ENCODE data around the gene WDR37. TPM values are rescaled to one million over a fixed set of nuclear protein-coding genes. Genes with fewer than 3 reads are reported as not detected.

The WDR37 gene
- polyA plus RNA-seq, 2 donors: 4.3 to 5.0 TPM

- H3K36me3 ChIP-seq (ENCODE audit: control insufficient read depth in 2 of 2, insufficient read depth in 2 of 2, low read length in 1 of 2): peaks cover 0 to 4% of the 10 kb centered on the region in 2 donors
- peaks cover 0 to 8% of the 10 kb centered on the region in 2 donors for H3K4me1 ChIP-seq (ENCODE audit: control insufficient read depth in 2 of 2, insufficient read depth in 2 of 2, low read length in 1 of 2)
- H3K27me3 ChIP-seq (ENCODE audit: control insufficient read depth in 1 of 2, insufficient read depth in 2 of 2, low read length in 2 of 2): no peaks in the 10 kb centered on the region
- H3K27ac ChIP-seq (ENCODE audit: low read depth in 2 of 2, low read length in 1 of 2): peak overlapping the region; percentile 96 to 100
- H3K4me3 ChIP-seq (ENCODE audit: low read depth in 1 of 2, low read length in 2 of 2): peak overlapping the region; percentile 77 to 96
- no peaks in the 10 kb centered on the region for H3K9me3 ChIP-seq (ENCODE audit: control insufficient read depth in 2 of 2, insufficient read depth in 1 of 2, low read depth in 1 of 2, low read length in 1 of 2)
- WGBS, 2 donors: 0% methylated on average over 37 of the region's 37 CpGs
Observed at GRCh38 chr10:1048349-1048731, 7.8 kb upstream of the WDR37 start.

- Histone ChIP-seq H3K36me3 (ENCODE audit: control insufficient read depth in 2 of 2, insufficient read depth in 2 of 2, low read length in 1 of 2) (peaks cover 0 to 3% of the 10 kb centered on the region in 2 donors), H3K4me1 (ENCODE audit: control insufficient read depth in 2 of 2, insufficient read depth in 2 of 2, low read length in 1 of 2) (peaks cover 0 to 8% of the 10 kb centered on the region in 2 donors)
Observed at GRCh38 chr10:1048732-1049424, 7.3 kb upstream of the WDR37 start, which contains the start of gene IDI1. TSS of gene IDI1 (minus strand) at chr10:1049119. CDS start at chr10:1049003, 116 bp downstream.

GRCh38 chr10:1049425-1049958 is 6.7 kb upstream of the WDR37 start:
- Histone ChIP-seq H3K4me1 (ENCODE audit: control insufficient read depth in 2 of 2, insufficient read depth in 2 of 2, low read length in 1 of 2) (peaks cover 0 to 8% of the 10 kb centered on the region in 2 donors), H3K27me3 (ENCODE audit: control insufficient read depth in 1 of 2, insufficient read depth in 2 of 2, low read length in 2 of 2) (no peaks in the 10 kb centered on the region), H3K27ac (ENCODE audit: low read depth in 2 of 2, low read length in 1 of 2) (peak overlapping the region; percentile 96 to 100), H3K4me3 (ENCODE audit: low read depth in 1 of 2, low read length in 2 of 2) (peak overlapping the region; percentile 77 to 96), H3K9me3 (ENCODE audit: control insufficient read depth in 2 of 2, insufficient read depth in 1 of 2, low read depth in 1 of 2, low read length in 1 of 2) (no peaks in the 10 kb centered on the region), H3K36me3 (ENCODE audit: control insufficient read depth in 2 of 2, insufficient read depth in 2 of 2, low read length in 1 of 2) (peaks cover 0 to 3% of the 10 kb centered on the region in 2 donors)
- 0 to 1% methylated on average over 32 to 34 of the region's 34 CpGs for WGBS, 2 donors

More at GRCh38 chr10:1048732-1049424, 7.3 kb upstream of the WDR37 start, which contains the start of gene IDI1:
- H3K27ac ChIP-seq (ENCODE audit: low read depth in 2 of 2, low read length in 1 of 2): peak within 1 kb of the TSS; percentile 96 to 100
- 0 to 1% methylated on average over 79 to 83 of the region's 83 CpGs for WGBS, 2 donors
- H3K4me3 ChIP-seq (ENCODE audit: low read depth in 1 of 2, low read length in 2 of 2): peak within 1 kb of the TSS; percentile 77 to 96
- H3K27me3 ChIP-seq (ENCODE audit: control insufficient read depth in 1 of 2, insufficient read depth in 2 of 2, low read length in 2 of 2): no peaks in the 10 kb centered on the region
- H3K9me3 ChIP-seq (ENCODE audit: control insufficient read depth in 2 of 2, insufficient read depth in 1 of 2, low read depth in 1 of 2, low read length in 1 of 2): no peaks in the 10 kb centered on the region

- peaks cover 0 to 3% of the 10 kb centered on the region in 2 donors for H3K36me3 ChIP-seq (ENCODE audit: control insufficient read depth in 2 of 2, insufficient read depth in 2 of 2, low read length in 1 of 2)
- peak overlapping the region; percentile 96 to 100 for H3K27ac ChIP-seq (ENCODE audit: low read depth in 2 of 2, low read length in 1 of 2)
- H3K9me3 ChIP-seq (ENCODE audit: control insufficient read depth in 2 of 2, insufficient read depth in 1 of 2, low read depth in 1 of 2, low read length in 1 of 2): no peaks in the 10 kb centered on the region
- H3K4me3 ChIP-seq (ENCODE audit: low read depth in 1 of 2, low read length in 2 of 2): peak overlapping the region; percentile 77 to 96
- no peaks in the 10 kb centered on the region for H3K27me3 ChIP-seq (ENCODE audit: control insufficient read depth in 1 of 2, insufficient read depth in 2 of 2, low read length in 2 of 2)
- H3K4me1 ChIP-seq (ENCODE audit: control insufficient read depth in 2 of 2, insufficient read depth in 2 of 2, low read length in 1 of 2): peaks cover 3 to 8% of the 10 kb centered on the region in 2 donors
- 26 to 31% methylated on average over 5 of the region's 5 CpGs for WGBS, 2 donors
Observed at GRCh38 chr10:1050145-1050544, 6.0 kb upstream of the WDR37 start.

GRCh38 chr10:1050554-1050953 is 5.6 kb upstream of the WDR37 start:
- Histone ChIP-seq H3K36me3 (ENCODE audit: control insufficient read depth in 2 of 2, insufficient read depth in 2 of 2, low read length in 1 of 2) (peaks cover 0 to 3% of the 10 kb centered on the region in 2 donors), H3K4me1 (ENCODE audit: control insufficient read depth in 2 of 2, insufficient read depth in 2 of 2, low read length in 1 of 2) (peaks cover 3 to 8% of the 10 kb centered on the region in 2 donors), H3K27ac (ENCODE audit: low read depth in 2 of 2, low read length in 1 of 2) (peak overlapping the region; percentile 42 to 86), H3K9me3 (ENCODE audit: control insufficient read depth in 2 of 2, insufficient read depth in 1 of 2, low read depth in 1 of 2, low read length in 1 of 2) (no peaks in the 10 kb centered on the region), H3K4me3 (ENCODE audit: low read depth in 1 of 2, low read length in 2 of 2) (no peak overlapping the region), H3K27me3 (ENCODE audit: control insufficient read depth in 1 of 2, insufficient read depth in 2 of 2, low read length in 2 of 2) (no peaks in the 10 kb centered on the region)
- 51% methylated on average over 4 of the region's 4 CpGs for WGBS, 2 donors

DNA sequence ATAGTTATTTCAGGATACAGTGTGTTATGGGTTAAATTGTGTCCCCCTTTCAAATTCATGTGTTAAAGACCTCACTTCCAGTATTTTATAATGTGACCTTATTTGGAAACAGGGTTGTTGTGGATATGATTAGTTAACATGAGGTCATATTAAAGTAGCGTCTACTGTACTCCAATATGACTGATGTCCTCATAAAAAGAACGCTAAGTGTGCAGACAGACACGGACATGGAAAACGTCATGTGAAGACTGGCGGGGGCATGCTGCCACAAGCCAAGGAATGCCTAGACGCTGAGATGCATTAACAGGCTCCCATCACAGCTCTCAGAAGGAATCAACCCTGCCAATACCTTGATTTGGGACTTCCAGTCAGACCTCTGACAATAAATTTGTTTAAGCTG is 1.5 kb upstream of the WDR37 start:
- H3K27ac ChIP-seq (ENCODE audit: low read depth in 2 of 2, low read length in 1 of 2): peak overlapping the region; percentile 10 to 40
- 41 to 48% methylated on average over 6 of the region's 6 CpGs for WGBS, 2 donors
- H3K4me3 ChIP-seq (ENCODE audit: low read depth in 1 of 2, low read length in 2 of 2): no peak overlapping the region
- peaks cover 3 to 6% of the 10 kb centered on the region in 2 donors for H3K4me1 ChIP-seq (ENCODE audit: control insufficient read depth in 2 of 2, insufficient read depth in 2 of 2, low read length in 1 of 2)
- peaks cover 0 to 3% of the 10 kb centered on the region in 2 donors for H3K36me3 ChIP-seq (ENCODE audit: control insufficient read depth in 2 of 2, insufficient read depth in 2 of 2, low read length in 1 of 2)
- no peaks in the 10 kb centered on the region for H3K27me3 ChIP-seq (ENCODE audit: control insufficient read depth in 1 of 2, insufficient read depth in 2 of 2, low read length in 2 of 2)
- no peaks in the 10 kb centered on the region for H3K9me3 ChIP-seq (ENCODE audit: control insufficient read depth in 2 of 2, insufficient read depth in 1 of 2, low read depth in 1 of 2, low read length in 1 of 2)

DNA sequence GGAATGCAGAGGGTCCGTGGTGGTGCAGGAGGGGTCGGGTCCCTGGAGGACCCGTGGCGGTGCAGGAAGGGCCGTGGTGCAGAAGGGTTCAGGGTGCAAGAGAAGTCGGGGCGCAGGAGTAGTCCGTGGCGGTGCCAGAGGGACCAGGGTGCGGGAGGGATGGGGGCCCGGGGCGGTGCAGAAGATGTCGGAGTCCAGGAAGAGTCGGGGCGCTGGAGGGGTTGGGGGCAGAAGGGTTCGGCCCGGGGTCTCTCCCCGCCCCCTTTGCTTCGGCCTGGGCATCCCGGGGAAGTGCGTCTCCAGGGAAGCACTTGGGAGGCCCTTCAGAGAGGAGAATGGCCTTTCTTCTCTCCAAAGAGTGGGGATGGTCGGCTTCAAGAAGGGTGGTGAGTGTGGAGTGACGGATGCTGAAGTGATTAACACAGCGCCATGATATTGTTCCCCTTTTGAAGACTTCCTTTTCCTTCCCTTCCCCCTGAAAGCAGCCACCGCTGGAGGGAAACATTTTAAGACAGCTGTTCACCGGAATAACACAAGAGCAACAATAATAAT is 997 bp downstream of the WDR37 start:
- peak overlapping the region; percentile 94 to 97 for H3K4me3 ChIP-seq (ENCODE audit: low read depth in 1 of 2, low read length in 2 of 2)
- H3K27ac ChIP-seq (ENCODE audit: low read depth in 2 of 2, low read length in 1 of 2): peak overlapping the region; percentile 95 to 98
- WGBS, 2 donors: 1 to 2% methylated on average over 26 of the region's 26 CpGs
- H3K9me3 ChIP-seq (ENCODE audit: control insufficient read depth in 2 of 2, insufficient read depth in 1 of 2, low read depth in 1 of 2, low read length in 1 of 2): no peaks in the 10 kb centered on the region
- H3K27me3 ChIP-seq (ENCODE audit: control insufficient read depth in 1 of 2, insufficient read depth in 2 of 2, low read length in 2 of 2): no peaks in the 10 kb centered on the region
- H3K4me1 ChIP-seq (ENCODE audit: control insufficient read depth in 2 of 2, insufficient read depth in 2 of 2, low read length in 1 of 2): peaks cover 3 to 8% of the 10 kb centered on the region in 2 donors
- H3K36me3 ChIP-seq (ENCODE audit: control insufficient read depth in 2 of 2, insufficient read depth in 2 of 2, low read length in 1 of 2): peaks cover 0 to 3% of the 10 kb centered on the region in 2 donors

DNA sequence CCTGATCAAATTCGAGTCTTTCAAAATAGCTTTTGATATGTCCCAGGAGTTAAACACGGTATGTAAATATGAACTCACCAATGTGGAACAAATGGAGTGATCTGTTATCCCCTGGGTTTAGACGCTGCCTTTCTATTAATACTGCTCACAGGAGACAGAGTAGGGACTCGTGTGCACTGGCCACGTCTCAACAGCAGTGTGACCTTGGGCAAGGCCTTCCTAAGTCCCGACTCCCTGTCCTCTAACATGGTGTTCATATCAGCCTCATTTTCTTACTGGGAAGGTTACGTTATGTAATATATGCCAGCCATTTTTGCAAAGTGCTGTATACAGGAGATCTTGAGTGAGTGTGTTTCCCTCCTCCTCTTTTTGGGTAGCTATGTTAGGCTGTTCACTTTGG is 1.8 kb downstream of the WDR37 start:
- no peaks in the 10 kb centered on the region for H3K27me3 ChIP-seq (ENCODE audit: control insufficient read depth in 1 of 2, insufficient read depth in 2 of 2, low read length in 2 of 2)
- peak overlapping the region in 1 of 2 donors; percentile 94 for H3K4me3 ChIP-seq (ENCODE audit: low read depth in 1 of 2, low read length in 2 of 2)
- 48 to 68% methylated on average over 7 of the region's 7 CpGs for whole genome bisulfite sequencing, 2 donors
- peaks cover 0 to 3% of the 10 kb centered on the region in 2 donors for H3K36me3 ChIP-seq (ENCODE audit: control insufficient read depth in 2 of 2, insufficient read depth in 2 of 2, low read length in 1 of 2)
- no peaks in the 10 kb centered on the region for H3K9me3 ChIP-seq (ENCODE audit: control insufficient read depth in 2 of 2, insufficient read depth in 1 of 2, low read depth in 1 of 2, low read length in 1 of 2)
- peaks cover 3 to 8% of the 10 kb centered on the region in 2 donors for H3K4me1 ChIP-seq (ENCODE audit: control insufficient read depth in 2 of 2, insufficient read depth in 2 of 2, low read length in 1 of 2)
- no peak overlapping the region for H3K27ac ChIP-seq (ENCODE audit: low read depth in 2 of 2, low read length in 1 of 2)

GRCh38 chr10:1059902-1060301 is 3.7 kb downstream of the WDR37 start:
- WGBS, 2 donors: 56 to 73% methylated on average over 8 of the region's 8 CpGs
- Histone ChIP-seq H3K27ac (ENCODE audit: low read depth in 2 of 2, low read length in 1 of 2) (peak overlapping the region; percentile 67 to 85), H3K27me3 (ENCODE audit: control insufficient read depth in 1 of 2, insufficient read depth in 2 of 2, low read length in 2 of 2) (no peaks in the 10 kb centered on the region)

More at GRCh38 chr10:1059902-1060301, 3.7 kb downstream of the WDR37 start:
- Histone ChIP-seq H3K36me3 (ENCODE audit: control insufficient read depth in 2 of 2, insufficient read depth in 2 of 2, low read length in 1 of 2) (no peaks in the 10 kb centered on the region), H3K9me3 (ENCODE audit: control insufficient read depth in 2 of 2, insufficient read depth in 1 of 2, low read depth in 1 of 2, low read length in 1 of 2) (no peaks in the 10 kb centered on the region), H3K4me1 (ENCODE audit: control insufficient read depth in 2 of 2, insufficient read depth in 2 of 2, low read length in 1 of 2) (peaks cover under 1 to 8% of the 10 kb centered on the region in 2 donors), H3K4me3 (ENCODE audit: low read depth in 1 of 2, low read length in 2 of 2) (no peak overlapping the region)

All from esophagus (tissue), 2 donors.